Measurements from ENCODE around the gene RUFY3.

GRCh38 chr4:70709611-70710205 lies 12.1 kb upstream of the RUFY3 start:
- TF ChIP-seq, protein P1, sequence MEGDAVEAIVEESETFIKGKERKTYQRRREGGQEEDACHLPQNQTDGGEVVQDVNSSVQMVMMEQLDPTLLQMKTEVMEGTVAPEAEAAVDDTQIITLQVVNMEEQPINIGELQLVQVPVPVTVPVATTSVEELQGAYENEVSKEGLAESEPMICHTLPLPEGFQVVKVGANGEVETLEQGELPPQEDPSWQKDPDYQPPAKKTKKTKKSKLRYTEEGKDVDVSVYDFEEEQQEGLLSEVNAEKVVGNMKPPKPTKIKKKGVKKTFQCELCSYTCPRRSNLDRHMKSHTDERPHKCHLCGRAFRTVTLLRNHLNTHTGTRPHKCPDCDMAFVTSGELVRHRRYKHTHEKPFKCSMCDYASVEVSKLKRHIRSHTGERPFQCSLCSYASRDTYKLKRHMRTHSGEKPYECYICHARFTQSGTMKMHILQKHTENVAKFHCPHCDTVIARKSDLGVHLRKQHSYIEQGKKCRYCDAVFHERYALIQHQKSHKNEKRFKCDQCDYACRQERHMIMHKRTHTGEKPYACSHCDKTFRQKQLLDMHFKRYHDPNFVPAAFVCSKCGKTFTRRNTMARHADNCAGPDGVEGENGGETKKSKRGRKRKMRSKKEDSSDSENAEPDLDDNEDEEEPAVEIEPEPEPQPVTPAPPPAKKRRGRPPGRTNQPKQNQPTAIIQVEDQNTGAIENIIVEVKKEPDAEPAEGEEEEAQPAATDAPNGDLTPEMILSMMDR (IDR thresholded peaks at IDR 0.05): no peak
- no peak for TF ChIP-seq POLR2A (IDR thresholded peaks at IDR 0.05)

Measured in adrenal gland (tissue), 5 donors.